HG02678 (cell line): Measurements from ENCODE around the gene ZNF555.

ENCODE experiments used
- ATAC-seq: cut with Tn5 transposase; IDR thresholded peaks from one replicate; pipeline ENCODE4 v1.9.1; 2021; ENCODE audit warnings: mild to moderate bottlenecking, moderate library complexity; ENCODE audit not compliant: unreplicated experiment

Gene ZNF555

DNA sequence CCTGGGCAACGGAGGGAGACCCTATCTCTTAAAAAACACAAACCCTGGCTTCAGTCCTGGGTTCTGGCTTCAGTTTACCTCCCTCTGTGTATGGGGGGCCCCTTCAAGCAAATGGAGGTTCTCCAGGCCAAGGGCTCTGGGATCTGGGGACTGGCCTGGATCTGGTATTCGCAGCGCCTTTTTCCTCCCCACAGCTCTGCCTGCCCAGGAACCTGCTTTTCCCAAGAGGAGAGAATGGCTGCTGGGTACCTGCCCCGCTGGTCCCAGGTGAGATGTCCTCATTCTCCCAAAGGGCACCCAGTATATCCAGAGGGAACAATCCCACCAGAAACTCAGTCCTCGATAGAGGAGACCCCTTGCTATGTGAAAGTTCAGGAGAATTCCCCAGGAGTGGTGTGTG, 18.4 kb upstream of the ZNF555 start:
- ATAC-seq = no peak

DNA sequence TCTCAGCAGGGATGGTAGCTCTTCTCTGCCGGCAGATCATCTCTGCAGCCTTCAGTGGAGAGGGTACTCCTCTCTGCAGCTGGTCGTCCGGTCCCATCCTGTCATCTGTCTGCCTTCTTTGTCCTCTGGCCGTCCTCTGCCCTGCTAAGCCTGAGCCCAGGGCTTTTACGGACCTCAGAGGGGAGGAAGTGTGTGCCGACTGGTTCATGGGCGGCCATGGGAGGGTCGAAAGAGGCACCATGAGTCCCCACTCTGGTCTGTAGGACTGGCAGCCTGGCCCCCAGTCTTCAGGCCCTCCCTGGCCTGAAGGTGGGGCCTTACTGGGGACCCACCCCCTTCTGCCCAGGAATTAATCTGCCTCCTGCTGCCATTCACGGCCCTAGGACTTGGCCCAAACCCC, 17.6 kb upstream of the ZNF555 start:
- ATAC-seq = no peak

DNA sequence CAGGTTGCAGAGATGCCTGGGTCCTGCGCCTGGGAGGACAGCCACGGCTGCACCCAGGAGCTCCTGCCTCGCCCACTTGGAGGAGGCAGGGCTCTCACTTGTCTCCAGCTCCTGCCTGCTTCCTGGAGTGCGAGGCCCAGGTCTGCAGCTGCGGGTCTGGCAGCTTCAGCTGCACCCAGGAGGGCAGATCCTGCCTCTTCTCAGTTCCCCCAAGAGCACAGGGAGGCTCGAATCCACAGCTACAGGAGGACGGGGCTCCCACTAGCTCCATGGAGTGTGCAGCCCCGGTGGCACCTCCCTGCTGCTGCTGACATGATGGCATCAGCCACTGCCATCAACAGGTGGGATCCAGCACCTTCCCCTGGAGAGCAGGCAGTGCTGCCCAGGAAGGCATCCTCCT, 17.1 kb upstream of the ZNF555 start:
- no peak for ATAC-seq

DNA sequence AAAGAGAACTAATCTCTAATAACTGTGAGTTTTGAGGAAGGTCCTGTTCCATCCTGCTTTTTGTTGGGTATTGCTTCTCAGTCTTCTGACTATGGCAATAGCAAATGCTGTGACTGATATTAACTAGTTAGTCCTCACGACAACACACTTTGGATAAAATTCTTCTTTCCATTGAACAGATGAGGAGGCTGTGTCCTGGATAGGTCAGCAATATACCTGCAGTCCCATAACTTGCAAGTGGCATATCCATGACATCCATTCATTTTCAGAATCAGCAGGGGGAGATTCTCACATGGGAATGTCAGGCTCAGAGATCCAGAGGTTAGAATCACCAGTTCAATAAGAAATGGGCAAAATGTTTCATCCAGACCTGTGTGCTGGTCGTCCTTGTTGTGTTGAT, 14.3 kb upstream of the ZNF555 start:
- ATAC-seq = no peak

DNA sequence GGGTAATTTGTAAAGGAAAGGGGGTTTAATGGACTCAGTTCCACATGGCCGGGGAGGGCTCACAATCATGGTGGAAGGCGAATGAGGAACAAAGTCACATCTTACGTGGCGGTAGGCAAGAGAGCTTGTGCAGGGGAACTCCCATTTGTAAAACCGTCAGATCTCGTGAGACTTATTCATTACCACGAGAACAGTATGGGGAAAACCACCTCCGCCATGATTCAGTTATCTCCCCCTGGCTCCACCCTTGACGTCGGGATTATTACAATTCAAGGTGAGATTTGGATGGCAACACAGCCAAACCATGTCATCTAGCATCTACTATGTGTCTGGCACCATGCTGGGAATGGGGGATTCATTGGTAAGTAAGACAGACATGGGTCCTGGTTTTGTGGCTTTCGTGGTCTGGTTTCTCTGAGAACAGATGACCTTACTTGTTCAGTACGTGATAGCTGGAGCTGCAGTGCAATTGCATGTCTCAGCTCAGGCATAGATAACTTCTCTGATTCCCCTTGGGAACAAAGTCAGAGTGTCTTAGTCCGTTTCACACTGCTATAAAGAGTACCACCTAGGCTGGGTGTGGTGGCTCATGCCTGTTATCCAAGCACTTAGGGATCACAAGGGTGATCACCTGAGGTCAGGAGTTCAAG, 13.3 kb upstream of the ZNF555 start:
- ATAC-seq = no peak

DNA sequence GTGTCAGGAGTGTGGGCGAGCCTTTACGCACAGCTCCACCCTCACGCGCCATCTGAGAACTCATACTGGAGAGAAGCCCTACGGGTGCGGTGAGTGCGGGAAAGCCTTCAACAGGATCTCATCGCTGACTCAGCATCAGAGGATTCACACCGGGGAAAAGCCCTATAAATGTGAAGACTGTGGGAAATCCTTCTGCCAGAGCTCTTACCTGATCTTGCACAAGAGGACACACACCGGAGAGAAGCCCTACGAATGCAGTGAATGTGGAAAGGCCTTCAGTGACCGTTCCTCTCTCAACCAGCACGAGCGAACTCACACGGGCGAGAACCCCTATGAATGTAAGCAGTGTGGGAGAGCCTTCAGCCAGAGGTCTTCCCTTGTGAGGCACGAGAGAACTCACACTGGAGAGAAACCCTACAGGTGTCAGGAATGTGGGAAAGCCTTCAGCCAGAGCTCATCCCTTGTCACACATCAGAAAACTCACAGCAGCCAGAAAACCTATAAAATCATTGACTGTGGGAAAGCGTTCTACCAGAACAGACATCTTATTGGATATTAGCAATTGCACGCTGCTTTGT, 6.9 kb upstream of the ZNF555 start:
- no peak for ATAC-seq

DNA sequence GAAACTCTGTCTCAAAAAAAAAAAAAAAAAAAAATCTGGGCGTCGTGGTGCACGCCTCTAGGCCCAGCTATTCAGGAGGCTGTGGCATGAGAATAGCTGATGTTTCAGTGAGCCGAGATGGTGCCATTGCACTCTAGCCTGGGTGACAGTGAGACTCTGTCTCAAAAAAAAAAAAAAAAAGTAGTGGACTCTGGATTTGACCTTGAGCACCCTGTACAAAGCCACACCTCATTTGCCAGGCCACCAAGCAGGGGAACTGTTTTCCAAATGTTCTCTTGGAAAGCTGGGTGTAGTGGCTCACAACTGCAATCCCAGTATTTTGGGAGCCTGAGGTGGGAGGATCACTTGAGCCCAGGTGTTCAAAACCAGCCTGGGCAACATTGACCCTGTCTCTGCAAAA, 3.8 kb upstream of the ZNF555 start:
- no peak for ATAC-seq

DNA sequence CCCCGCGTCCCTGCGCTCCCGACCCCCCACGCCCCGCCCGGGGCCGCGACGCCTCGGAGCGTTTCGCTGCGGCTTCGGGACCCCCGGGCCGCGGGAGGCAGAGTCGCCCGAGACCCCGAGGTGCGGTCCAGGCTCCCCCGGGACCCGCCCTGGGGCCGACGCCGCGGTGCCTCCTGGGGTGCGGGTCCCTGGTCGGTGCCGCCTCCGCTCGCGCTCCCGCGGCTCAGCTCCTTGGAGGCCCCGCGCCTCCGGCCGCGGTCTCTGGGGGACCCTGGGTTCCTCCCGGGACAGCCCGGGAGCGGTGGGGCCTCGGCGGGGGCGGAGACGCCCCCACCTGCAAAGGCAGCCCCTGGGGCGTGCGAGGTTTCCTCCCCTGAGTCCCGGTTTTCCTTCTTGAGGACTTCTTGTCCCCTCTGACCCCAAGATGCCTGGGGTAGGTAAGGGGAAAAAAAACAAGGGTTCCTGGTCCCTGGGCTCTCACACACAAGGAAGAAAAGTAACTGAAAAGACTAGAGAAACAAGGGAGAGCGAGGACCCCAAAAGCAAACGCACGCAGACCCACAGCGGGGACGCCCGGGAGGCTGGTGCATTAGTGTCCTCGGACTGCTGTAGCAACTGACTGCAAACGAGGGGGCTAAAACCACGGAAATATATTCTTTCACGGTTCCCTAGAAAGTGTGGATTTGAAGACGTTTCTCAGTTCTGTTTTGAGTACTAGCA, 740 bp downstream of the ZNF555 start:
- peak; percentile 7 for ATAC-seq

DNA sequence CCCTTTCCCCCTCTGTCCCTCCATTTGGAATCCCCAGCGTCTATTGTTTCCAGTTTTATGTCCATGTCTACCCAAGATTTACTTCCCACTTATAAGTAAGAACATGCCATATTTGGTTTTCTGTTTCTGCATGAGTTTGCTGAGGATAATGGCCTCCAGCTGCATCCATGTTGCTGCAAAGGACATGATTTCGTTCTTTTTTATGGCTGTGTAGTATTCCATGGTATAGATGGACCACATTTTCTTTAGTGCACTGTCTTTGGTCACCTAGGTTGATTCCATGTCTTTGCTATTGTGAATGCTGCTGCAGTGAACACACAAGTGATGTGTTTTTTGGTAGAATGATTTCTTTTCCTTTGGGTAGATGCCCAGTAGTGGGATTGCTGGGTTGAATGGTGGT, 3.8 kb downstream of the ZNF555 start:
- no peak for ATAC-seq

DNA sequence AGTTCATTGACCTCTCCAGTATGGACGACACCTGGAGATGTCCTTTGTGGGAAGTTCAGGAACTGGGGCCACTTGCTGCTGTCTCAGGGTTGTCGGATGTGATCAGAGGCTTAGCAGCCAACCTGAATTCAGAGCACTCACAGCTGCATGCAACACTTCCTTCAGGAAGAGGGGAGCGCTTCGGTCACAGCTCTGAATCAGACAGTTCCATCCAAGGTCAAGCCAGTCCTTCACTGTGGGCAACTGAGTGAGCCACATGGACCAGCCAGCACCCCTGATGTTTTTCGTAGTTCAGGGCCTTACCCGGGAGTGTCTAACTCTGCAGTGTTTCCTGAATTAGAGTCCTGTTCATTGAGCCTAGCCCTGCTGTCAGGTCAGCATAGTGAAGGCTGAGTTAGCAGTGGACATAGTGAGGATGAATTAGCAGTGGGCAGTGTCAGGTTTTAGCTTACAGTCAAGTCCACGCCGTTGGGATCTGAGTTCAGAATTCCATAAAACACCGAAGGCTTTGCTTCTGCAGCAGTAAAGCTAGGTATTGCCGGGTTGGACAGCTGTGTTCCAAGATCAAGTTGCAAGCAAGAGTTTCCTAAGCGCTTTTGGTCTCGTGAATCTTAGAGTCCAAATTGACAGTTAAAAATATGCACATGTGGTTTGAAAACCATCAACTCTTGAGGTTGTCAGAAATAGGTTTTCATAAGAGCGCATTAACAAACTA, 5.1 kb downstream of the ZNF555 start:
- no peak for ATAC-seq

DNA sequence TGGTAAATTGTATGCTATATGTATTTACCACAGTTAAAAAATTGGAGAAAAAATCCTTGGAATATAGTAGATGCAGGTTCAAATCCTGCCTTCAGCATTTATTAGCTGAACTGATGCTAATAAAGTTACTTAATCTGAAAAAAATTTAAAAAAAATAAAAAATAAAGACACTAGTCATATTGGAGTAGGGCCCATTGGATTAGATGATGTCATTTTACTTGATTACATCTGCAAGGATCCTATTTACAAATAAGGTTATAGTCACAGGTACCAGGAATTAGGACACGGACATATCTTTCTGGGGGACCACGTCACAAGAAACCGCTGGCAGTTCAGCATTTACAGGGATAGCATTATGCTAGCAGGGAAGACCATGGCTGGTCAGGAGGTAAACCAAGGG, 6.2 kb downstream of the ZNF555 start:
- ATAC-seq = no peak

DNA sequence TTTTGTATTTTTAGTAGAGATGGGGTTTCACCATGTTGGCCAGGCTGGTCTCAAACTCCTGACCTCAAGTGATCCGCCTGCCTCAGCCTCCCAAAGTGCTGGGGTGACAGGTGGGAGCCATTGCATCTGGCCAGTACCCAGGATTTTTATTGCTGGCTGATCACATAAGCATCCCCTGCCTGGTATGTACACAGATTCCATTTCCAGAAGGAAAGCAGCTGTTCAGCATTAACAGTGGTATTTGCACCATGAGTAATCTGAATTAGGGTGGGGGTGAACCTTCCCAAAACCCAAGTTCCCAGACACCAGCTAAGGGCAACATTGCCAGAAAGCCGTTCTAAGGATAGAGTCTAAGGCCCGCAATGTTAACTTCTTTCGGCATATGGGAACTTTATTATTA, 7.3 kb downstream of the ZNF555 start:
- ATAC-seq = no peak

DNA sequence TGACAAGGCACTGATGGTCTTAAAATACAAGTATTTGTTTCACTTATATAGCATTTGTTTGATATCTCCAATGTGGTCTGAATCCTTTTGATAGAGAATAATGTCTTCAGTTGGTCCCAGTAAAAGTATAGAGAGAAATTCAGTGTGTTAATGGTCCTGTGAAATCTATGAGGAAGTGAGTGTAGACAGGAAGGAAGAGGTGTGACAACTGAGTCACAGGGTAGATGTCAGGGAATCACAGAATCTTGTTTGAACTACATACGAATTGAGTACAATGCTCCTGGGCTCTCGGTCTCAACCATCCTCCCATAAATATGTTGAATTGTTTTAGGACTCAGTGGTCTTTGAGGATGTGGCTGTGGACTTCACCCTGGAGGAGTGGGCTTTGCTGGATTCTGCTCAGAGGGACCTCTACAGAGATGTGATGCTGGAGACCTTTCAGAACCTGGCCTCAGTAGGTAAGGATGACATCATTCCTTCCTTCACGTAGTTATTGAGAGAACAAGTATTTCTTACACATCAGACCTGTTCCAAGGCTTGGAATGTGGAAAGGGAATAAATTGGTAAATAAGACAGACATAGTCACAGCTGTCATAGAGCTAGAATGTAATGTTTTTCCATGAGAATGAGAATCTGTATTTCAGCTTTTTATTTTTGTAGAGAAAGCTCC, 9.1 kb downstream of the ZNF555 start:
- ATAC-seq = no peak

DNA sequence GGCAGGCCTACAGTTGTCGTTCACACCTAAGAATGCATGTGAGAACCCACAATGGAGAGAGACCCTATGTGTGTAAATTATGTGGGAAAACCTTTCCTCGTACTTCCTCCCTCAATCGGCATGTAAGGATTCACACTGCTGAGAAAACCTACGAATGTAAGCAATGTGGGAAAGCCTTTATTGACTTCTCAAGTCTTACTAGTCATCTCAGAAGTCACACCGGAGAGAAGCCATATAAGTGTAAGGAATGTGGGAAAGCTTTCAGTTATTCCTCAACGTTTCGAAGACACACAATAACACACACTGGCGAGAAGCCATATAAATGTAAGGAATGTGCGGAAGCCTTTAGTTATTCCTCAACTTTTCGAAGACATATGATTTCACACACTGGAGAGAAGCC, 11.3 kb downstream of the ZNF555 start:
- no peak for ATAC-seq

DNA sequence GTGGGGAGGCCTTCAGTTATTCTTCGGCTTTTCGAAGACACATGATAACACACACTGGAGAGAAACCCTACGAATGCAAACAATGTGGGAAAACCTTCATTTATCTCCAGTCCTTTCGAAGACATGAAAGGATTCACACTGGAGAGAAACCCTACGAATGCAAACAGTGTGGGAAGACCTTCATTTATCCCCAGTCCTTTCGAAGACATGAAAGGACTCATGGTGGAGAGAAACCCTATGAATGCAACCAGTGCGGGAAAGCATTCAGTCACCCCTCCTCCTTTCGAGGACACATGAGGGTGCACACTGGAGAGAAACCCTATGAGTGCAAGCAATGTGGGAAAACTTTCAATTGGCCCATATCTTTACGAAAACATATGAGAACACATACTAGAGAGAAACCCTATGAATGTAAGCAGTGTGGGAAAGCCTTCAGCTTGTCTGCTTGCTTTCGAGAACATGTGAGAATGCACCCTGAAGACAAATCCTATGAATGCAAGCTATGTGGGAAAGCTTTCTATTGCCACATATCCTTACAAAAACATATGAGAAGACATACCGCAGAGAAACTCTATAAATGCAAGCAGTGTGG, 11.8 kb downstream of the ZNF555 start:
- ATAC-seq = no peak

DNA sequence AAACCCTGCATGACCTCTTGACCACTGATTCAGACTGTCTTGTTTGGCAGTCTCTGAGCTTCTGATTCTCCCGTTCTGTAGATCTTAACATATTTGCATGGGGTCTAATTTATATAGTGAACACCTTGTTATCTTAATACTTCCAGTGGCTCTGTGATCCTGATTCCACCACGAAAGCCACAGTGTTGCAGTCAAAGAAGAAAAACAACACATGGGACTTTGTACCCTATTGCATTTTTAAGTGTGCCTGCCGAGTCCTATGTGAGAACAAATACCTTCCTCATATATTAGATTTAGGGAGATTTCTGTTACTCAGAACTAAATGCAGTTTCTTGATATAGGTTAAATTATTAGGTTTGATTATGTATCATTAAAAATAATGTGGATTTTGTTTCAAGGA, 13.6 kb downstream of the ZNF555 start:
- ATAC-seq = no peak

DNA sequence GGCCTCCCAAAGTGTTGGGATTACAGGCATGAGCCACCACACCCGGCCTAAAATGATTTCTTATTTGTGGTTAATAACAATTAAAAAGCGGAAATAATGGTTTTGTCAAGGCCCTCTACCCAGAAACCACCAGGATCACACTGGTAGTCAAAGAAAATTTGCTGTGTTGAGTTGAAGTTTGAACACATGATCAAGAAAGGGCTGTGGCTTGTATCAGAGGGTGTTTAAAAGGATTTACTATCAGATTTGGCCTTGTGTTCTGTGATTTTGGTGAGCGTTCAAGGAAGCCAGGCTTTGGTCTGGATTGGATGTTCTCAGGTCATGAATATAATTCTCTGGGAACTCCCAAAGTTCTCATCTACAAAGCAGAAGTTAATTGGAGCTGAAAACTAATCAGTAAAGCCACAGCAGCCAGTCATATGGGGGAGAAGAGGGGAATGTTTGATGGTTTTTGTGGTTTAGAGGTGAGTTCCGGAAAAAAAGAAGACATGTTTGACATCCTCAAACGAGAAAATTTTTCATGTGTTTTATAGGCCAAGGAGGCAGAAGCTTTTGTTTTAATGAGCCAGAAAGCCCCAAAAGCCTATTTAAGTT, 15.3 kb downstream of the ZNF555 start:
- ATAC-seq = no peak

DNA sequence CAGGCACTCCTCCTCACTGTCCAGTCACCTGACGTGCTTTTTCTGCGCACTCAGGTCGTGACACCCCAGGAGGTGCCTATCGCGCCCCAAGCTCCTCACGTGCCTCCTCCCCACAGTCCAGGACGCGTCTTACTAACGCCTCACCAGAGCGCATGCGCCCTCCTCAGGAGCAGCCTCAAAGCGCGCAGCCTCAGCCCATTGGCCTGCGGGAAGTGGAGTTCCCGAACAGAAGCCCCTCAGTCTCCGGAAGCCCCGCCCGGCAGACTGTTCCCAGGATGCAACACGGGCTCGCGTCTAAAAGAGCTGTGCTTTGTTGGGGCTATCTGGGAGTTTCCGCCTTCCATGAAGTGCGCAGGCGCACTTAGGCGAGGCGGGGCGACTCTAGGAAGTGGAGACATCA, 17.6 kb downstream of the ZNF555 start:
- no peak for ATAC-seq

DNA sequence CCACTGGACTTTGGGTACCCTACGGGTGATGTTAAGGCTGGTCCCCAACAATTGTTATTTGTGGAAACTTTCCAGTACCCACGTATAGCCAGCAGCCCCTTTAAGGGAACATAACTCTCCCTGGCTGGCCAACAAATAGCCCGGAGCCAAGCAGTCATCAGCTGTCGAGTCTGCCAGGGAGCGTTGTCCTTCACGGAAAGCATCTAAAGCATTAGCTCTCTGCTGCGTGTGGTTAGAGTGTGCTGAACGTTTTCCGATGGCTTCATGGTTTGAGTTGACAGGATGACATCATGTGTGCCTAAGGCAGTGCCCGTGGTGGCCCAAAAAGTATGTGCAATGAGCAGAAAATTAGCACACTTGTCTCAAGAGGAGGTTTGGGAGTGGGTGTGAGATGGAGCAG, 22.5 kb downstream of the ZNF555 start:
- ATAC-seq = no peak

DNA sequence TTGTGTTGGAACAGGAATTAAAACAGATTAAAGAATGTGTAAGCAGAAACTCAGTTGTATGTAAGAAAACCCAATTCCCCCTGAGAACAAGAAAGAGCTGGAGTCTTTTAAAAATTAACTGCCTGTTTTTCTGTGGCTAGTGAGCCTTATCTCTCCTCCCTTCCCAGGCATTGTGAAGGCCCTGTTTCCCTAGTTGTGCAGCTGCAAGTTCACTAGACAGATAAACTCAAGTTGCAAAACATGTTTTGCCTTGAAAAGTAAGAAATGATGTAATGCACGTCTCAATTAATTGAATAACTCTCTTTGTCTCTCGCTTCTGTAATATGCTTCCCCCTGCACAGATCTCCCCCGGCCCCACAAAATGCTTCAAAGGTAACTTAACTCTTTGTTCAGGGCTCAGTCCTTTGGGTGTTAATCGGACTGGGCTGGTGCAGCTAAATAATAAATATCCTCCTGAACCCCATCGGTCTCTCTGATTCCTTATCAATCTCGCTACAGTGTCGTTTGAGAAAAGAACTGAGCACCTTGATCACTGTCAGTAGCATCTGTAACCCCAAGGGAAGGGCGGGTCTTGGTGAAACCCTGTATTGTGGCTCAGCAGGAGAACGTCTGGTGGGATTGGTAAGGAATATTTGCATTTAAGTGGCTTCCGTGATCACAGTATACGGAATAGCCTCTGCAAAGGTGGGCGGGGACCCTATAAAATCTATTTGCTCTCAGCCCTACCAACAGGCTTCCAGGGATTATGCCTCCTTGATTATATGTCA, 24.2 kb downstream of the ZNF555 start:
- no peak for ATAC-seq
